GM12801 (cell line): Measurements from ENCODE around the gene C1R.

Source experiments
- CTCF ChIP-seq: IDR thresholded peaks from one replicate; pipeline ENCODE4 v1.5.1; 2011; ENCODE audit warnings: control low read depth; ENCODE audit not compliant: insufficient read length; ENCODE audit errors: extremely low read depth

The C1R gene

GRCh38 chr12:7116916-7117315 is 24.7 kb upstream of the C1R start:
- no peak for TF ChIP-seq CTCF

- no peak for TF ChIP-seq CTCF
Observed at GRCh38 chr12:7116196-7116595, 24.0 kb upstream of the C1R start.

- no peak for TF ChIP-seq CTCF
Observed at GRCh38 chr12:7114851-7115250, 22.6 kb upstream of the C1R start.

GRCh38 chr12:7114008-7114407 is 21.8 kb upstream of the C1R start:
- TF ChIP-seq CTCF, result no peak

GRCh38 chr12:7113389-7113871 is 21.2 kb upstream of the C1R start:
- no peak for TF ChIP-seq CTCF

- no peak for TF ChIP-seq CTCF
Observed at GRCh38 chr12:7112041-7112440, 19.8 kb upstream of the C1R start.

- TF ChIP-seq CTCF, result no peak
Observed at GRCh38 chr12:7110661-7111060, 18.4 kb upstream of the C1R start.

- TF ChIP-seq CTCF, result no peak
Observed at GRCh38 chr12:7109572-7109920, 17.3 kb upstream of the C1R start.
